ENCODE data around the gene LNPEP. TPM values are rescaled to one million over a fixed set of nuclear protein-coding genes. Genes with fewer than 3 reads are reported as not detected.
A peak's percentile ranks its signal among the peaks of the same experiment; 100 is the strongest.

LNPEP gene
- total and polyA plus RNA-seq, 8 donors, result 22.2 to 40.6 (median 27.6) TPM

GRCh38 chr5:96957254-96958049, 21.6 kb downstream of the LNPEP start:
- peak overlapping the region in 1 of 2 donors; percentile 69 for H3K27ac ChIP-seq
- no peak for ATAC-seq
- peaks cover 0 to 53% of the 10 kb centered on the region in 2 donors for H3K4me1 ChIP-seq
- H3K27me3 ChIP-seq, result no peaks in the 10 kb centered on the region
- no peak for DNase-seq
- H3K4me3 ChIP-seq, result no peak overlapping the region
- intact Hi-C loops (cut with DNase I), result no loop called here
- H3K36me3 ChIP-seq, result no peaks in the 10 kb centered on the region
- H3K9me3 ChIP-seq, result no peaks in the 10 kb centered on the region
- TF ChIP-seq CTCF (IDR thresholded peaks at IDR 0.05), result no peak

GRCh38 chr5:96958977-96959376, 23.1 kb downstream of the LNPEP start:
- intact Hi-C loops (cut with DNase I), result no loop called here
- DNase-seq (no peak), ATAC-seq (no peak)
- Histone ChIP-seq H3K9me3 (no peaks in the 10 kb centered on the region), H3K27ac (peak overlapping the region in 1 of 2 donors; percentile 69), H3K4me3 (no peak overlapping the region), H3K27me3 (no peaks in the 10 kb centered on the region), H3K36me3 (no peaks in the 10 kb centered on the region), H3K4me1 (peaks cover 0 to 68% of the 10 kb centered on the region in 2 donors)
- TF ChIP-seq CTCF (IDR thresholded peaks at IDR 0.05), result no peak

- Histone ChIP-seq H3K27me3 (no peaks in the 10 kb centered on the region), H3K4me1 (peaks cover 0 to 71% of the 10 kb centered on the region in 2 donors), H3K27ac (peak overlapping the region in 1 of 2 donors; percentile 52), H3K4me3 (no peak overlapping the region), H3K36me3 (no peaks in the 10 kb centered on the region), H3K9me3 (no peaks in the 10 kb centered on the region)
- DNase-seq (no peak), ATAC-seq (no peak)
- TF ChIP-seq CTCF (IDR thresholded peaks at IDR 0.05), result no peak
- intact Hi-C loops (cut with DNase I), result no loop called here
These were observed 25.2 kb downstream of the LNPEP start for GRCh38 chr5:96961053-96961452.

- Histone ChIP-seq H3K27ac (peak overlapping the region; percentile 8 to 52), H3K9me3 (no peaks in the 10 kb centered on the region), H3K27me3 (no peaks in the 10 kb centered on the region), H3K36me3 (no peaks in the 10 kb centered on the region), H3K4me3 (no peak overlapping the region), H3K4me1 (peaks cover 0 to 63% of the 10 kb centered on the region in 2 donors)
- TF ChIP-seq CTCF (IDR thresholded peaks at IDR 0.05), result no peak
- intact Hi-C loops (cut with DNase I), result no loop called here
- DNase-seq, result no peak
- ATAC-seq, result no peak
These were observed 26.7 kb downstream of the LNPEP start for GRCh38 chr5:96962540-96962991.

- peak overlapping the region; percentile 16 to 52 for H3K27ac ChIP-seq
- peak; percentile 46 for ATAC-seq
- intact Hi-C loops (cut with DNase I), result no loop called here
These were observed 27.4 kb downstream of the LNPEP start for GRCh38 chr5:96963267-96963666.

More at GRCh38 chr5:96963267-96963666, 27.4 kb downstream of the LNPEP start:
- peak in 2 of 4 donors; percentile 26 to 43 for DNase-seq
- Histone ChIP-seq H3K4me1 (peaks cover 5 to 63% of the 10 kb centered on the region in 2 donors), H3K27me3 (no peaks in the 10 kb centered on the region), H3K9me3 (no peaks in the 10 kb centered on the region), H3K4me3 (no peak overlapping the region), H3K36me3 (no peaks in the 10 kb centered on the region)
- TF ChIP-seq CTCF (IDR thresholded peaks at IDR 0.05), result no peak
